Mesendoderm (in vitro differentiated cells): Measurements from ENCODE around the gene RAB18.
"Not testable (repeated sequence)": the region's sequence is repeated elsewhere in the genome, so short reads cannot be mapped to it uniquely, and the experiment has no call there.

Experiments
- DNase-seq: peaks from one replicate; pipeline ENCODE4 v3.0.0; 2013
- H2AK5ac ChIP-seq: 2 replicates; pipeline ENCODE4 v1.6.1; 2013; ENCODE audit warnings: low read length, inconsistent platforms
- H2BK120ac ChIP-seq: 2 replicates; pipeline ENCODE4 v1.6.1; 2013; ENCODE audit warnings: low read depth, mild to moderate bottlenecking, low read length, moderate library complexity, mixed read lengths
- H2BK15ac ChIP-seq: replicated peaks from 2 replicates; pipeline ENCODE4 v1.6.1; 2013; ENCODE audit warnings: low read depth, mild to moderate bottlenecking, moderate library complexity
- H2BK5ac ChIP-seq: 2 replicates; pipeline ENCODE4 v1.6.1; 2013; ENCODE audit warnings: low read length, inconsistent platforms
- H3K18ac ChIP-seq: 2 replicates; pipeline ENCODE4 v1.6.1; 2013; ENCODE audit warnings: mild to moderate bottlenecking, low read length, mixed read lengths
- H3K23ac ChIP-seq: one replicate; pipeline ENCODE4 v1.6.1; 2013; ENCODE audit warnings: low read length
- H3K27ac ChIP-seq: 2 replicates; pipeline ENCODE4 v1.5.1; 2013; ENCODE audit warnings: low read depth, mild to moderate bottlenecking, inconsistent platforms, low read length, moderate library complexity
- H3K27me3 ChIP-seq: 2 replicates; pipeline ENCODE4 v1.6.1; 2013; ENCODE audit warnings: low read length, control low read depth, mild to moderate bottlenecking, inconsistent platforms; ENCODE audit not compliant: insufficient read depth, poor library complexity
- H3K36me3 ChIP-seq: 2 replicates; pipeline ENCODE4 v1.6.1; 2013; ENCODE audit warnings: low read length, inconsistent platforms; ENCODE audit not compliant: control insufficient read depth, insufficient read depth
- H3K4ac ChIP-seq: one replicate; pipeline ENCODE4 v1.6.1; 2013; ENCODE audit warnings: low read depth, mild to moderate bottlenecking, low read length, moderate library complexity
- H3K4me1 ChIP-seq: 2 replicates; pipeline ENCODE4 v1.6.1; 2013; ENCODE audit warnings: low read depth, low read length, inconsistent platforms; ENCODE audit not compliant: control insufficient read depth
- H3K4me2 ChIP-seq: 2 replicates; pipeline ENCODE4 v1.6.1; 2013; ENCODE audit warnings: low read length
- H3K4me3 ChIP-seq: 2 replicates; pipeline ENCODE4 v1.5.1; 2013; ENCODE audit warnings: mild to moderate bottlenecking, low read length
- H3K56ac ChIP-seq: one replicate; pipeline ENCODE4 v1.6.1; 2013; ENCODE audit warnings: low read length
- H3K79me1 ChIP-seq: 2 replicates; pipeline ENCODE4 v1.6.1; 2013; ENCODE audit warnings: low read length, inconsistent platforms
- H3K79me2 ChIP-seq: 2 replicates; pipeline ENCODE4 v1.6.1; 2013; ENCODE audit warnings: mild to moderate bottlenecking, low read length; ENCODE audit not compliant: control insufficient read depth, insufficient read depth
- H3K9ac ChIP-seq: 2 replicates; pipeline ENCODE4 v1.6.1; 2013; ENCODE audit warnings: low read length, inconsistent platforms
- H4K5ac ChIP-seq: one replicate; pipeline ENCODE4 v1.6.1; 2013; ENCODE audit warnings: low read length
- H4K8ac ChIP-seq: one replicate; pipeline ENCODE4 v1.6.1; 2013; ENCODE audit warnings: low read depth, mild to moderate bottlenecking, control low read depth, low read length, moderate library complexity
- whole genome bisulfite sequencing: extraction: QIAGEN DNeasy Blood & Tissue Kit; methylation state at CpG from one replicate; pipeline ENCODE4 v1.1.7; 2013; ENCODE audit warnings: low lambda C conversion rate, missing lambda C conversion rate; ENCODE audit not compliant: insufficient coverage; ENCODE audit errors: extremely low coverage; 5-methylcytosine and 5-hydroxymethylcytosine counted together

Gene RAB18

DNA sequence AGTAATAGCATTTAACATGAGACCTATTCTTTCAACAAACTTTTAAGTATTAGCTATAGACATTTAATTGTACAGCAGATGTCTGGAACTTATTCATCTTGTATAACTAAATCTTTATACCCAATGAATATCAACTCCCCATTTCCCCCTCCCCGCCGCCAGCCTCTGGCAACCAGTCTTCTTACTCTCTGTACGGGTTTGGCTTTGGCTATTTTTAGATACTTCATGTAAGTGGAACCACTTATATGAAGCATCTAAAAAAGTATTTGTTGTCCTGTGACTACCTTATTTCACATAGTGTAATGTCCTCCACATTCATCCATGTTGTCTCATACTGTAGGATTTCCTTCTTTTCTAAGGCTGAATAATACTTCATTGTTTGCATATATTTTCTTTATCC is 60.8 kb downstream of the RAB18 start:
- H4K8ac ChIP-seq, result no peak overlapping the region
- H3K4me3 ChIP-seq, result no peak overlapping the region
- H3K9ac ChIP-seq, result no peak overlapping the region
- WGBS, result no CpG with 5 or more reads among the region's 3 CpGs
- H3K36me3 ChIP-seq, result no peaks in the 10 kb centered on the region
- H3K4ac ChIP-seq, result no peak overlapping the region
- no peak overlapping the region for H3K23ac ChIP-seq
- no peak overlapping the region for H2BK15ac ChIP-seq
- H3K27ac ChIP-seq, result no peak overlapping the region
- H3K27me3 ChIP-seq, result no peaks in the 10 kb centered on the region
- no peaks in the 10 kb centered on the region for H3K4me1 ChIP-seq
- DNase-seq, result no peak
- no peaks in the 10 kb centered on the region for H3K79me2 ChIP-seq
- no peak overlapping the region for H3K56ac ChIP-seq
- H3K18ac ChIP-seq, result no peak overlapping the region
- no peak overlapping the region for H4K5ac ChIP-seq
- no peaks in the 10 kb centered on the region for H3K79me1 ChIP-seq
- no peak overlapping the region for H2BK5ac ChIP-seq
- H2AK5ac ChIP-seq, result no peak overlapping the region
- H2BK120ac ChIP-seq, result no peak overlapping the region
- H3K4me2 ChIP-seq, result no peak overlapping the region

DNA sequence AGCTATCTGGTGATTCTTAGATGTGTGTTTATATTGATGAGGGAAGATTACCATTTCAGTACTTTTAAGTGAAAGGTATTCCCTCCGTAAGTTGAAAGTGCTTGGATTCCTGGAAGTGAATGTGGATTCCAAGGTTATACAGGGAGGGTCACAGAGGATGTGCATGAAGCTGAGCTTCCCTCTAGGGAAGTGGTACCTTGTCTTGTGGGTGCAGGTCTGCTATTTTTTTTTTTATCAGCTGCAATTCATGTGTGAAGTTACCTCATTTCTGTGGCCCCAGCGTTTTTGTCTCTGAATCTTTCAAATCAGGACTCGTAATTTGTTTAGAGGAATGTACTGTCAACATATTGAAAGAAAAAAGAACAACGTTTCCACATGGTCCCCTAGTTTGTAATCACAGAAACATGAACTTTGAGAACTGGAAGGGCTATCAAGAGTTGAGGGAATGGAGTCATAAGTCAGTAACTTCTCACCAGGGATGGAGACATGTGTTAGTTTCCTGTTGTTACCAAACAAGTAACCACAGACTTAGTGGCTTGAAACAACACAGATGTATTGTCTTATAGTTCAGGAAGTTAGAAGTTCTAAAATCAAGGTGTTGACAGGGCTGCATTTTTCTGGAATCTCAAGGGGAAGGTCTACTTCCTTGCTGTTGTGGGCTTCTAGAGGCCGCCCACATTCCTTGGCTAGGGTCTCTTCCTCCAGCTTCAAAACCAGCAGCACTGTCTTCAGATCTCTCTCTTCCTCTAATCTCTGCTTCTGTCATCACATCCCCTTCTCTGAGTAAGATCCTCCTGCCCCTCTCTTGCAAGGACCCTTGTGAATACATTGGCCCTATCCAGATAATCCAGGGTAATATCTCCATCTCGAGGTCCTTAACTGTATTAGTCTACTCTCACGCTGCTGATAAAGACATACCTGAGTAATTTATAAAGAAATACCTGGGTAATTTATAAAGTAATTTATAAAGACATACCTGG is 64.4 kb downstream of the RAB18 start:
- no peak overlapping the region for H3K4me2 ChIP-seq
- no peak overlapping the region for H3K9ac ChIP-seq
- no peak overlapping the region for H3K56ac ChIP-seq
- H3K23ac ChIP-seq, result no peak overlapping the region
- no peaks in the 10 kb centered on the region for H3K79me2 ChIP-seq
- H3K79me1 ChIP-seq, result no peaks in the 10 kb centered on the region
- no peaks in the 10 kb centered on the region for H3K4me1 ChIP-seq
- no peak overlapping the region for H2BK15ac ChIP-seq
- H3K4me3 ChIP-seq, result no peak overlapping the region
- H4K5ac ChIP-seq, result no peak overlapping the region
- H2AK5ac ChIP-seq, result no peak overlapping the region
- no peak overlapping the region for H2BK5ac ChIP-seq
- no CpG with 5 or more reads among the region's 7 CpGs for WGBS
- no peaks in the 10 kb centered on the region for H3K36me3 ChIP-seq
- no peak overlapping the region for H3K27ac ChIP-seq
- H2BK120ac ChIP-seq, result no peak overlapping the region
- H4K8ac ChIP-seq, result no peak overlapping the region
- no peaks in the 10 kb centered on the region for H3K27me3 ChIP-seq
- H3K18ac ChIP-seq, result no peak overlapping the region
- DNase-seq, result no peak
- no peak overlapping the region for H3K4ac ChIP-seq

DNA sequence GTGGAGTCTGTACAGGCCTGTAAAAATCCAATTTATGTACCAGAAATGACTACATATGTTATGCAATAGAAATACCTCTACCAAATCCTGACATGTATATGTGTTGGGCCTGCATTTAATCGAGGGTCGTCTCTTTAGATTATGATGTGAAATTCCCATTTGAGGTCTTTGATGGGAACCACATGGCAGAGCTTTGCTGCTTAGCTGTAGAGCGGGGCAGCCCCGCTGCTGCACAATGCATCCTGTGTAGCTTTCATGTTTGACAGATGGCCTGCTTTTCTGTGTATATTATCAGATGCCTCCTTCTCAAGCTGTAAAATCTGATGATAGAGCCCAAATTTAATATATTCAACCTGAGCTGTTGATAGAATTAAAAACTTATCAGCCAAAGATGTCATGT is 65.8 kb downstream of the RAB18 start:
- Histone ChIP-seq H3K79me2 (no peaks in the 10 kb centered on the region), H4K8ac (no peak overlapping the region), H3K36me3 (no peaks in the 10 kb centered on the region), H3K56ac (no peak overlapping the region), H3K79me1 (no peaks in the 10 kb centered on the region), H2BK15ac (no peak overlapping the region), H3K4me1 (no peaks in the 10 kb centered on the region), H3K27ac (no peak overlapping the region), H3K4me3 (no peak overlapping the region), H4K5ac (no peak overlapping the region), H2AK5ac (no peak overlapping the region), H2BK5ac (no peak overlapping the region), H2BK120ac (no peak overlapping the region), H3K4ac (no peak overlapping the region), H3K4me2 (no peak overlapping the region), H3K27me3 (no peaks in the 10 kb centered on the region), H3K9ac (no peak overlapping the region), H3K18ac (no peak overlapping the region), H3K23ac (no peak overlapping the region)
- DNase-seq, result no peak
- WGBS, result no CpG with 5 or more reads among the region's 4 CpGs

DNA sequence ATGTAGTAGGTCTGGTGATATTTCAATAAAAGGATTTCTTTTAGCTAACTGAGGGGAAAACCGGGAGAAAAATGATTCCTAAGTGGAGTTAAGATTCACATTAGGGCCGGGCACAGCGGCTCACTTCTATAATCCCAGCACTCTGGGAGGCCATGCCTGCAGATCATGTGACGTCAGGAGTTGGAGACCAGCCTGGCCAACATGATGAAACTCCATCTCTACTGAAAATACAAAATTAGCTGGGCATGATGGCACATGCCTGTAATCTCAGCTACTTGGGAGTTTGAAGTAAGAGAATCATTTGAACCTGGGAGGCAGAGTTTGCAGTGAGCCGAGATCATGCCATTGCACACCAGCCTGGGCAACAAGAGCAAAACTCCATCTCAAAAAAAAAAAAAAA is 72.9 kb downstream of the RAB18 start:
- H2BK120ac ChIP-seq, H3K4me1 ChIP-seq, H4K8ac ChIP-seq, H4K5ac ChIP-seq, H3K79me2 ChIP-seq, H3K56ac ChIP-seq, H3K36me3 ChIP-seq, H3K27ac ChIP-seq, H3K9ac ChIP-seq, H3K4me2 ChIP-seq, H3K4me3 ChIP-seq, H3K4ac ChIP-seq, H3K18ac ChIP-seq, H2BK5ac ChIP-seq, H3K79me1 ChIP-seq, DNase-seq, H3K27me3 ChIP-seq, H3K23ac ChIP-seq, H2AK5ac ChIP-seq, H2BK15ac ChIP-seq: not testable (repeated sequence)
- no CpG with 5 or more reads among the region's 5 CpGs for WGBS

DNA sequence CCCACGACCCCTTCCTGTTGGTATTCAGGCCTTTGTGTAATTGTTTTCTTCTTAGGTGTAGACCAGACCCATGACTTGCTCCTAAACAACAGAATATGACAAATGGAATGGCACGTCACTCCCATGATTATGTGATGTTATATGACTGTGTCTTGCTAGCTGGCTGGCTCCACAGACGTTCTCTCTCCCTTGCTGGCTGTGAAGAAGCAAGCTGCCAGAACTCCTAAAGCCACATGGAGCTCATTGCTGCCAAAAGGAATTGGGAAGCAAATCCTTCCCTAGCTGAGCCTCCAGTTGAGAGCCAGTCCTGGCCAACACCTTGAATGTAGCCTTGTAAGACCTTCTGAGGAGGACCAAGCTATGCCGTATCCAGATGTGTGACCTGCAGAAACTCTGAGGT is 74.2 kb downstream of the RAB18 start:
- Histone ChIP-seq H3K27ac (no peak overlapping the region), H3K4me2 (no peak overlapping the region), H3K4ac (no peak overlapping the region), H3K56ac (no peak overlapping the region), H3K23ac (no peak overlapping the region), H2AK5ac (no peak overlapping the region), H2BK5ac (no peak overlapping the region), H4K5ac (no peak overlapping the region), H3K27me3 (no peaks in the 10 kb centered on the region), H3K79me2 (no peaks in the 10 kb centered on the region), H3K18ac (no peak overlapping the region), H3K79me1 (no peaks in the 10 kb centered on the region), H3K4me3 (no peak overlapping the region), H2BK120ac (no peak overlapping the region), H2BK15ac (no peak overlapping the region), H4K8ac (no peak overlapping the region), H3K9ac (no peak overlapping the region), H3K36me3 (no peaks in the 10 kb centered on the region), H3K4me1 (no peaks in the 10 kb centered on the region)
- WGBS, result no CpG with 5 or more reads among the region's 4 CpGs
- DNase-seq, result no peak

DNA sequence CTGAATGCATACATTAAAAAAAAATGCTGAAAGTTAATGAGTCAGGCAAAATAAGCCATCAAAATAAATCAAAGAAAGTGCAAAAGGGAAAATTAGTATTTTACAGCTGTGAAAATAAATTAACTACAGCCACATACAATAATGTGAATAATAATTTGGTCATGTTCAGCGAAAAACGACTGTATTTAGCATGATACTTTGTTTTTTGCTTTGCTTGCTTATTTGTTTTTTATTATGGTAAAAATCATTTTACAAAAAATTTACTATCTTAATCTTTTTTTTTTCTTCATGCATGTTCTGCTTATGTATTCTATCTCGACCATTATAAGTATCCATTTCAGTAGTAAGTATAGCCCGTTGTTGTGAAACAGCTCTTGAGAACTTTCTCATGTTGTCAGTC is 77.1 kb downstream of the RAB18 start:
- WGBS, result no CpG with 5 or more reads among the region's 4 CpGs

More for the DNA sequence above, 77.1 kb downstream of the RAB18 start:
- Histone ChIP-seq H3K4me1 (no peaks in the 10 kb centered on the region), H3K9ac (no peak overlapping the region), H3K79me2 (no peaks in the 10 kb centered on the region), H4K8ac (no peak overlapping the region), H3K4me2 (no peak overlapping the region), H3K18ac (no peak overlapping the region), H3K27ac (no peak overlapping the region), H3K27me3 (no peaks in the 10 kb centered on the region), H3K4ac (no peak overlapping the region), H3K23ac (no peak overlapping the region), H3K79me1 (no peaks in the 10 kb centered on the region), H2AK5ac (no peak overlapping the region), H2BK15ac (no peak overlapping the region), H2BK120ac (no peak overlapping the region), H3K56ac (no peak overlapping the region), H3K4me3 (no peak overlapping the region), H2BK5ac (no peak overlapping the region), H3K36me3 (no peaks in the 10 kb centered on the region), H4K5ac (no peak overlapping the region)
- no peak for DNase-seq
